IMR-90 (cell line): ENCODE measurements around the gene GATA5. TPM values are rescaled to one million over a fixed set of nuclear protein-coding genes. Genes with fewer than 3 reads are reported as not detected.

ENCODE experiments used
- ATAC-seq: fragments of 200-7000 bp; cut with Tn5 transposase; 2 replicates; pipeline ENCODE4 v1.9.1; 2020; ENCODE audit warnings: low read depth, mild to moderate bottlenecking, moderate library complexity
- BruUV-seq: library from RNA; stranded (reverse); fragments of 400-500 nt; replicated peaks from 2 replicates; lab custom pipeline; 2021; lab: Mats Ljungman, UMichigan
- CTCF ChIA-PET: fragments of 300-600 bp; formaldehyde crosslinking; extraction: SDS; loops from one replicate; lab custom pipeline; 2021; ENCODE audit warnings: antibody characterized with exemption; lab: Yijun Ruan, JAX
- POLR2A ChIA-PET: fragments of 300-600 bp; sonication (Branson Sonifier 250); formaldehyde crosslinking; loops from one replicate; lab custom pipeline; 2022; ENCODE audit warnings: antibody characterized with exemption; ENCODE audit not compliant: unreplicated experiment; lab: Charles Lee
- DNase-seq: peaks from one replicate; pipeline ENCODE4 v3.0.0; 2013
- H2AFZ ChIP-seq: replicated peaks from 2 replicates; pipeline ENCODE3; 2013; ENCODE audit warnings: low read length, mild to moderate bottlenecking; ENCODE audit not compliant: poor library complexity
- H2AK5ac ChIP-seq: 2 replicates; pipeline ENCODE4 v1.6.1; 2013; ENCODE audit warnings: low read depth, low read length, inconsistent platforms
- H2AK9ac ChIP-seq: replicated peaks from 2 replicates; pipeline ENCODE3; 2013; ENCODE audit warnings: mild to moderate bottlenecking, low read depth, low read length, moderate library complexity; ENCODE audit not compliant: poor library complexity
- H2BK120ac ChIP-seq: 2 replicates; pipeline ENCODE4 v1.6.1; 2013; ENCODE audit warnings: low read depth, low read length, inconsistent platforms
- H2BK15ac ChIP-seq: 3 replicates; pipeline ENCODE4 v1.6.1; 2013; ENCODE audit warnings: low read depth, low read length, inconsistent platforms
- H2BK20ac ChIP-seq: 2 replicates; pipeline ENCODE4 v1.6.1; 2013; ENCODE audit warnings: low read depth, mild to moderate bottlenecking, inconsistent platforms, low read length, moderate library complexity
- H2BK5ac ChIP-seq: 2 replicates; pipeline ENCODE4 v1.6.1; 2013; ENCODE audit warnings: mild to moderate bottlenecking, low read depth, low read length, inconsistent platforms; ENCODE audit not compliant: poor library complexity, severe bottlenecking
- H3K14ac ChIP-seq: replicated peaks from 2 replicates; pipeline ENCODE4 v1.6.1; 2013; ENCODE audit warnings: low read depth, low read length, inconsistent platforms
- H3K18ac ChIP-seq: 2 replicates; pipeline ENCODE4 v1.6.1; 2013; ENCODE audit warnings: low read depth, low read length, control low read depth
- H3K23ac ChIP-seq: 2 replicates; pipeline ENCODE4 v1.6.1; 2013; ENCODE audit warnings: low read depth, low read length, inconsistent platforms
- H3K27ac ChIP-seq: 2 replicates; pipeline ENCODE4 v1.5.1; 2013; ENCODE audit warnings: mild to moderate bottlenecking, control low read depth, low read length; ENCODE audit not compliant: insufficient read depth
- H3K27me3 ChIP-seq: 2 replicates; pipeline ENCODE4 v1.6.1; 2013; ENCODE audit warnings: low read length; ENCODE audit not compliant: control insufficient read depth, insufficient read depth
- H3K36me3 ChIP-seq: 2 replicates; pipeline ENCODE4 v1.6.1; 2013; ENCODE audit warnings: low read length, mixed read lengths; ENCODE audit not compliant: control insufficient read depth, insufficient read depth
- H3K4ac ChIP-seq: 2 replicates; pipeline ENCODE4 v1.6.1; 2013; ENCODE audit warnings: low read depth, low read length, inconsistent platforms
- H3K4me1 ChIP-seq: 2 replicates; pipeline ENCODE4 v1.6.1; 2013; ENCODE audit warnings: low read length, mixed read lengths; ENCODE audit not compliant: control insufficient read depth, insufficient read depth
- H3K4me2 ChIP-seq: 2 replicates; pipeline ENCODE4 v1.6.1; 2013; ENCODE audit warnings: low read depth, mild to moderate bottlenecking, control low read depth, low read length, moderate library complexity
- H3K4me3 ChIP-seq: 2 replicates; pipeline ENCODE4 v1.5.1; 2013; ENCODE audit warnings: low read depth, mild to moderate bottlenecking, control low read depth, low read length, moderate library complexity; ENCODE audit not compliant: insufficient read depth
- H3K56ac ChIP-seq: 2 replicates; pipeline ENCODE4 v1.6.1; 2013; ENCODE audit warnings: low read length, inconsistent platforms; ENCODE audit not compliant: insufficient read depth; ENCODE audit errors: extremely low read depth
- H3K79me1 ChIP-seq, 2 experiments: 2 replicates each; pipeline ENCODE4 v1.6.1; 2013; ENCODE audit warnings: low read length in 2 of 2, inconsistent platforms in 1 of 2, low read depth in 1 of 2
- H3K9ac ChIP-seq: 2 replicates; pipeline ENCODE4 v1.6.1; 2013; ENCODE audit warnings: low read depth, low read length, control low read depth
- H3K9me1 ChIP-seq: 2 replicates; pipeline ENCODE4 v1.6.1; 2013; ENCODE audit warnings: low read length, inconsistent platforms; ENCODE audit not compliant: insufficient read depth
- H3K9me3 ChIP-seq: 2 replicates; pipeline ENCODE4 v1.6.1; 2013; ENCODE audit warnings: low read length; ENCODE audit not compliant: control insufficient read depth, insufficient read depth
- H4K20me1 ChIP-seq: 2 replicates; pipeline ENCODE4 v1.6.1; 2013; ENCODE audit warnings: low read length, inconsistent platforms; ENCODE audit not compliant: insufficient read depth
- H4K5ac ChIP-seq: 2 replicates; pipeline ENCODE4 v1.6.1; 2013; ENCODE audit warnings: mild to moderate bottlenecking, low read depth, low read length, control low read depth
- H4K8ac ChIP-seq, 2 experiments: 2 replicates each; pipeline ENCODE4 v1.6.1; 2013; ENCODE audit warnings: low read depth in 2 of 2, low read length in 2 of 2, control low read depth in 1 of 2, inconsistent platforms in 1 of 2
- H4K91ac ChIP-seq: 2 replicates; pipeline ENCODE4 v1.6.1; 2013; ENCODE audit warnings: low read depth, low read length, inconsistent platforms; ENCODE audit not compliant: insufficient read depth
- CHD1 ChIP-seq: IDR thresholded peaks from 2 replicates; pipeline ENCODE4 v1.6.1; 2012; ENCODE audit warnings: low read depth, low read length, improper control_type of control experiment
- MAZ ChIP-seq: IDR thresholded peaks from 2 replicates; pipeline ENCODE4 v1.6.1; 2012; ENCODE audit warnings: low read depth, mild to moderate bottlenecking, low read length, improper control_type of control experiment, moderate library complexity, borderline replicate concordance
- NFE2L2 ChIP-seq: fragments of 150-350 bp; IDR thresholded peaks from 2 replicates; pipeline ENCODE4 v1.6.1; 2016; ENCODE audit warnings: low read depth, mild to moderate bottlenecking, low read length
- RFX5 ChIP-seq: IDR thresholded peaks from 2 replicates; pipeline ENCODE4 v1.8.0; 2012; ENCODE audit warnings: low read depth, mild to moderate bottlenecking, low read length, moderate library complexity
- SMC3 ChIP-seq: fragments of 150-350 bp; IDR thresholded peaks from 2 replicates; pipeline ENCODE4 v1.6.1; 2016; ENCODE audit warnings: low read depth, mild to moderate bottlenecking, antibody characterized with exemption, low read length, moderate library complexity
- WGBS, 2 experiments: methylation state at CpG; one replicate each; pipeline versions ENCODE4 v1.1.5 to v1.1.7; 2013; ENCODE audit warnings: missing lambda C conversion rate in 2 of 2; ENCODE audit not compliant: insufficient read length in 1 of 2; ENCODE audit errors: extremely low coverage in 2 of 2; 5-methylcytosine and 5-hydroxymethylcytosine counted together
- dilution Hi-C: fragments of 300-500 bp; cut with HindIII; formaldehyde crosslinking; loops from one replicate; pipeline ENCODE4 v1.14.3; 2018; ENCODE audit warnings: low sequenced_read_pairs; ENCODE audit not compliant: unreplicated experiment
- in situ Hi-C: fragments of 300-500 bp; cut with MboI; formaldehyde crosslinking; loops from 3 replicates; pipeline ENCODE4 v1.14.3; 2019; ENCODE audit warnings: low sequenced_read_pairs, inconsistent platforms, mixed read lengths
- intact Hi-C: fragments of 100-400 bp; cut with micrococcal nuclease; formaldehyde crosslinking; loops from 2 replicates; pipeline ENCODE4 v1.10.0; 2022
- polyA plus RNA-seq, 3 experiments: library from polyadenylated mRNA; depleted of rRNA; stranded (reverse); fragments of >200 nt; gene quantifications; 2 replicates each; pipeline ENCODE4 v1.2.3, GENCODE V29; 2012; ENCODE audit warnings: low replicate concordance in 1 of 3
- total RNA-seq: library from RNA; depleted of rRNA; stranded (reverse); fragments of >200 nt; gene quantifications from 2 replicates; pipeline ENCODE4 v1.2.3, GENCODE V29; 2012

GATA5 gene
- total and polyA plus RNA-seq, 2 of the 4 experiments (the other 2 are of a cell fraction): not detected

GRCh38 chr20:62477669-62478455 is 2.1 kb upstream of the GATA5 start:
- no peak overlapping the region for H2AK5ac ChIP-seq
- in situ Hi-C loops: no loop called here
- intact Hi-C loops: no loop called here
- H2AK9ac ChIP-seq: no peak overlapping the region
- H3K23ac ChIP-seq: no peak overlapping the region
- no peaks in the 10 kb centered on the region for H3K9me3 ChIP-seq
- dilution Hi-C loops: no loop called here
- H3K4me1 ChIP-seq: no peaks in the 10 kb centered on the region
- no peak overlapping the region for H4K5ac ChIP-seq
- H2BK20ac ChIP-seq: no peak overlapping the region
- H2AFZ ChIP-seq: no peak overlapping the region
- peaks cover 88% of the 10 kb centered on the region for H3K27me3 ChIP-seq
- H4K91ac ChIP-seq: no peak overlapping the region
- H3K56ac ChIP-seq: no peak overlapping the region
- CTCF ChIA-PET: no interaction called here
- H4K20me1 ChIP-seq: no peaks in the 10 kb centered on the region
- H2BK5ac ChIP-seq: no peak overlapping the region
- no peak overlapping the region for H3K27ac ChIP-seq
- no peak overlapping the region for H2BK120ac ChIP-seq
- no peak for ATAC-seq
- H3K36me3 ChIP-seq: no peaks in the 10 kb centered on the region
- DNase-seq: no peak
- no peak overlapping the region for H4K8ac ChIP-seq
- no peak overlapping the region for H3K14ac ChIP-seq
- H3K4me2 ChIP-seq: no peak overlapping the region
- no peak overlapping the region for H3K4ac ChIP-seq
- no TSS peak for BruUV-seq
- no peak overlapping the region for H3K18ac ChIP-seq
- no peak overlapping the region for H3K9ac ChIP-seq
- TF ChIP-seq CHD1 (no peak), MAZ (no peak), SMC3 (no peak), NFE2L2 (no peak), RFX5 (no peak)
- no peaks in the 10 kb centered on the region for H3K9me1 ChIP-seq
- H3K4me3 ChIP-seq: no peak overlapping the region
- H3K79me1 ChIP-seq: no peaks in the 10 kb centered on the region
- no peak overlapping the region for H2BK15ac ChIP-seq
- 46% methylated on average over 7 of the region's 37 CpGs; no CpG with 5 or more reads in 1 of the 2 experiments for WGBS, 2 experiments
- POLR2A ChIA-PET: no interaction called here
